Fibroblast of skin of left quadriceps (primary cell): ENCODE data around the gene LGI4.
A peak's percentile ranks its signal among the peaks of the same experiment; 100 is the strongest.
"Not testable (repeated sequence)": the region's sequence is repeated elsewhere in the genome, so short reads cannot be mapped to it uniquely, and the experiment has no call there.

Source experiments
- DNase-seq, 2 experiments: peaks; one replicate each; pipeline ENCODE4 v3.0.0-alpha.2; 2013; ENCODE audit warnings: low read depth in 2 of 2

LGI4 gene

DNA sequence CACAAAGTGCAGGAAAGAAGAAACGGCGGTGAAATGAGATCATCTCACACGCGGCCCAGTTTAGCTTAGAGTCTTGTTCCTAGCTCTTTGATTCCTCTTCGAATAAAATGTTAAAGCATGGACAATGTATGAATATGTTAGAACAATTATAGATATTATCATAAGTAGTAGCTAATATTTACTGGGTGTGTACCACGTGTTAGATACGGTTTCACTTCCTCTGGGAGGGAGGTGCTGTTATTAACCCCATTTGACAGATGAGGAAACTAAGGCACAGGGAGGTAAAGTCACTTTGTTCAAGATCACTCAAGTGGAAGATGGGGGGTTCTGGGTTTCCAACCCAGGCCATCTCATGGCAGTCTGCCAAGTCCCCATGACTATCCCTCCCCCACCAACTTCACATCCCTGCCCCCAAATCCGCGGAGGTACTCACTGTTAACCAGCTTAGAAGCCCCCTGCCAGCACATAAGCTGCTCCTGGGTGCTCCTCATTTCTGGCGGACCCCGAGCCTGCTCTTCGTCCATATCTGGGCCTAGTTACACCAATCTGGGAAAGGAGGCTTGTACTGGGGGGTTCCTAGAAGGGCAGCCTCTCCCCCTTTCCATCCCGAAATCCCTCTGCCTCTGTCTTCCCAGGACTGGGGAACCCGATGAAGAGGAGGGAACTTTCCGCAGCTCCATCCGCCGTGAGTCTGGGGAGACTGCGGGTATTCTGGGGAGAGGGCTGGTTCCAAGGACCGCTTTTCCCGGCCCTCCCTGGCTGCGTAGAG, 7.2 kb upstream of the LGI4 start:
- no peak for DNase-seq

DNA sequence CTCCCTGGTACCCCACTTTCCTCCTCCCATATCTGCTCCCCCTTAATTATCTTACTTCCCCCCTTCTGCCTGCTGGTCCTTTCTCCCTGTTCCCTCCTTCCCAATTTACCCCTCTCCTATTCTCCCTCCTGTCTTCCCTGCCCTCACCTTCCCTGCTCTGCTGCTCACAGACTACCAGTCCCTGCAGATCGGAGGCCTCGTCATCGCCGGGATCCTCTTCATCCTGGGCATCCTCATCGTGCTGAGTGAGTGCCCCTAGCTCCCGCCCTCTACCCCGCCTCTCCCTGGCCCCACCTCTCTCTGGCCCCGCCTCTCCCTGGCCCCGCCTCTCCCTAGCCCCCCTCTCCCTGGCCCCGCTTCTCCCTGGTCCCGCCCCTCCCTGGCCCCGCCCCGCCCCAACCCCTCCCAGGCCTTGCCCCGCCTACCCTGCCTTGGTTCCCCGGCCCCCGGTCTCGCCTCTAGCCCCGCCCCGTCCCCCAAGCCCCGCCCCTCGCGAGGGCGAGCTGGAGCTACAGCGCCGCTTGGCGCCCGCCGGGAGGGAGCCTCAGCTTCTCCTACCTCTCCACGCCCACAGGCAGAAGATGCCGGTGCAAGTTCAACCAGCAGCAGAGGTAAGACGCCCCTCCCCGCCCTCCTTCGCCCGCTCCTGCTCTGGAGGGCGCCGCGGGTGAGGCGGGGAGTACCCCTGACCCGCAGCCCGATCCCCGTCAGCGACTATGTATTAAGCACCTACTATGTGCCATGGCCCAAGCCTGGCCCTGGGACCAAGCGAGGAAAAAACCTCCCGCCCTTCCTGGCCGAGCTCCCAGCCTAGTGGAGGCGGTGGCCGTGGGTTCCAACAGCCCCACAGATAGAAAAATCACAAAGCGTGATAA, 6.3 kb upstream of the LGI4 start:
- DNase-seq: peak; percentile 72 to 73

DNA sequence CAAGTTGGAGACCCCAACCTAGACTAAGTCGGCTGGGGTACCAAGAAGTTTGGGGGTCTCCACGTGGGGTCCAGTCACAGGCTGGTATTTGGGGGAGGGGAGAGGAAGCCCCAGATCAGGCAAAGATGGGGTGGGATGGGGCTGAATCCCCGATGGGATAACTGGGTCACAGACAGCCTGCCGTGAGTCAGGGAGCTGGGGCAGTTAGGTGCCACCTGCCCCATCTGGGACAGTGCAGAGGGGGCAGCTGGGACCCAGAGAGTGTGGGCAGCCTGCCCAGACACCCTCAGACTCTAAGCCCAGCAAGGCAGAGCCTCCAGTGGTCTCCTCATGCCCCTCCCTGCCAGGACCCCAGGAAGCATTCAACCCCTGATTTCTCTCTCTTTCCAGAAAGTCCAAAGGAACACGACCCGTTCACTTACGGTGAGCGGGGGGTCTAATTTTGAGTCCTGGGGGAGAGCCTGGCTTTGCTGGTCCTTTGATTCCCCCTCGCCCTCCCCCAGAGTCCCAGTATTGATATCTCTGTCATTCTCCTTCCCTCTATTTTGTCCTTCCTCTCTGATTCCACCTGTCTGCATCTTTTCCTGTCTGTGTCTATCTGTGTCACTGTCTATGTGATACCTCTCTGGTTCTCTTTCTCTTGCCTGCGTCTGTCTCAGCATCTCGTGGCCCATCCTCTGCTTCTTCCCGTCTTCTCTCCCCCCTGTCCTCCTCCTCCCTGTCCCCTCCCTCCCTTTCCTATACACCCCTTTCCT, 5.5 kb upstream of the LGI4 start:
- no peak for DNase-seq

DNA sequence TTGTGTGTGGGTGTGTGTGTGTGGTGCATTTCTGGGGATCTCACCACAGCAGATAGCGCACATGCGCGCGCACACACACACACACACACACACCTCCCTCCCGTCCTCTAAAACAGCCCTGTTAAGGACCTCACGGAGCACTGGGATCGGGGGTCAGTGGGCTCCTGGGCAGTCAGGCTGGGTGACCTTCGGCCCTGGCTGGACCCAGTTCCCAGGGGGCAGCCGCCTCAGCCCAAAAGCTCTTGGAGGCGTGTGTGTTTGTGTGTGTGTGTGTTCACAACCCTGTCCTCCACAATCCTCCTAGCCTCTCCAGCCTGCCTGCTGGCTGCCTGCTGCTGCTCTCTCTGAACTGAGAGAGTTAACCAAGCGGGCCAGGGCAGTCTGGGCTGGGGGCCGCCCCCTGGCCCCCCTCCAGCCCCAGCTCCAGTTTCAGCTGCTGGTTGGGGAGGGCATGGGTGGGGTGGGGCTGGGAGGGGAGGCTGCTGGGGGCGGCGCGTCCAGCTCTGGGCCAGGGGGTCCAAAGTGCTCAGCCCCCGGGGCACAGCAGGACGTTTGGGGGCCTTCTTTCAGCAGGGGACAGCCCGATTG, 3.5 kb upstream of the LGI4 start, which contains the start of gene FXYD1:
FXYD1 (plus strand) TSS at position 520 of the 588 bp plus-strand sequence. CDS start 1,256 bp downstream, outside the sequence.
- DNase-seq: no peak

DNA sequence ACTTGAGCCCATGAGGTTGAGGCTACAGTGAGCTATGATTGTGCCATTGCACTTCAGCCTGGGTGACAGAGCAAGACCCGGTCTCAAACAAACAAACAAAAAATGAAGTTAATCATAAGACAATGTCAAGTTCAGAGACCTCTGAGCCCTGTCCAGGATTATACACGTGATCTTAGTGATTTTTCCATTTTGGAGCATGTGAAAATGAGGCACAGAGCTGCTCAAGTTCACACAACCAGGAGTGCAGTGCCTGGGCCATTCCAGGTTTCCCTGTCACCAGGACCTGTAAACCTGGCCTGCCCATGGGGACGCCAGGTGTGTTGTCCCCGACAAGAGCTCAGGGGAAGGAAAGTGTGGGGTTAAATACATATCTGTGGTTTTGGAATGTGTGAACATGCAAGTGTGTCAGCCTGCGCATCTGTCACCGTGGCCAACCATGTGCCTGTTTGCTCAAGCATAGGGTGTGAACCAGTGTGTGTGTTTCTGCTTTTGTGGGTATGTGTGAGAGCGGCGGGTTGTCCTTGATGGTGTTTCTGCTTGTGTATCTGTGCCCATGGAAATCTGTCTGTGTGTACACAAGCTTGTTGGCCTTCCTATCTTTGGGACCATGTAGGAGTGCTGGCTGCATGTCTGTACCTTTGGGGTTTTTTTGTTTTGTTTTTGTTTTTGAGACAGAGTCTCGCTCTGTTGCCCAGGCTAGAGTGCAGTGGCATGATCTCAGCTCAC, 2.3 kb upstream of the LGI4 start:
- no peak for DNase-seq

DNA sequence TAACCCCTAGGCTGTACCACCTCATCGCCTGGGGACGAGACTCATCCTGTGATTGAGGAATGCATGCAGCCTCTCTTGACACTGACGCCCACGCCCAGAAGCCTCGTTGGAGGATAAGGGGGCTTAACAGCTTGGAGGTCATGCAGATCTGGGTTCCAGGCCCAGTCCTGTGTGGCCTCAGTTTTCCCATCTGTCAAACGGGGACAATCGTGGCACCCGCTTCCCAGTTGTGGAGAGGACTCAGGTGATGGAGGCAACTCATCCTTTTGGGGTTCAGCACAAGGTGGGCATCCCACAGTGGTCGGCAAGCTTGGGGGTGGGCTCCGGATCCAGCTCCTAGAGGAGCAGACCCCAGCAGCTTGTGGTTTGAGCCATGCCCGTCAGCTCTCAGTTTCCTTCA, 1.4 kb upstream of the LGI4 start:
- DNase-seq: no peak

DNA sequence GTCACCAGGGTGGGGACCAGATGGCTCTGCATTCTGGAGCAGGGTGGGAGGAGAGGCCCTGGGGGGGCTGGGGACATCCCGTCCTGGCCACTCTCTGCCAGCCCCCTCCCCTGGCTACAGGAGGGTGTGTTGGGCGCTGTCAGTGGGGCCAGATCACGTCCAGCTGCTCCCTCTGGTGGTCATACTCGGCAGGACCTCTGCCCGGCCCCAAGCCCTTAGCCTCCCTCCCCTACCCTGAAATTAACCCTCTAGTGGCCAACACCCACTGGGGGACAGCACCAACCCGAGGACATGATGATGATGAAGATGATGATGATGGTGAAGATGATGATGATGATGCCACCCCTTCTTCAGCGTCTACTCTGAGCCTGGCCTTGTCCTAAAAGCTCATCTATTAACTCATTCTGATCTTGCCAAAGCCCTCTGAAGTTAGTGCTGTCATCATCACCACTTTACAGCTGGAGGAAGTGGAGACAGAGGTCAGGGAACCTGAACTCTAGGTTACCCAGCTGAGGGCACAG, 590 bp upstream of the LGI4 start:
- DNase-seq: peak in 1 of 2 experiments; percentile 18

DNA sequence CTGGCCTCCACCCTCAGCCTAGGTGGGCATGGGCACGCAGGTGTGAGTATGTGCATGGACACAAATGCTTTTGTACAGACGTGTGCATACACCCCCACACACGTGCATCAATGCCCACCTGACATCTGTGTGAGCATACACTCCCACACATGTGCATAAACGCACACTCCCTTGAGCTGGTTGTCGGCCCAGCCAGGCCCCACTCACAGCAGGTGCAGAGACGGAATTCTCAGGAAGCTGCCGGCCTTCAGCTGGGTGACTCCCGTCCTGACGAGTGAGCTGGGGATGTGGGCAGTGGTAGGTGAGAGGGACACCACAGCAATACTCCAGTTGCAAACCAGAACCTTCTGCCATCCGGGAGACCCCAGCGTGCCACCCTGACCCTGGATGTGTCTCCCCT, 1.0 kb downstream of the LGI4 start:
- no peak for DNase-seq

DNA sequence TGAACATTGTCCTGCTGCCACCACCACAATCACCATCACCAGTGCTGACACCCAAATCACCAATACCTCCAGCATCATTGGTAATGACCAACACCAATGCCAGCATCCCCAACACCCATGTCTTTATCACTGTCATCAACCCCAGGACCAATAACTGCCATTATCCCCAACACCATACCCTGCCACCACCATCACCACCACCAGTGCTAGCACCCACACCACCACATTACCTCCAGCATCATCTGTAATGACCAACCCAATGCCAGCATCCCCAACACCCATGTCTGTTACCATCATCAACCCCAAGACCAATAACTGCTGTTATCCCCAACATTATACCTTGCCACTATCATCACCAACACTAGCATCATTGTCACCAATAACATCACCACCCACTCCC, 2.6 kb downstream of the LGI4 start:
- DNase-seq: no peak

DNA sequence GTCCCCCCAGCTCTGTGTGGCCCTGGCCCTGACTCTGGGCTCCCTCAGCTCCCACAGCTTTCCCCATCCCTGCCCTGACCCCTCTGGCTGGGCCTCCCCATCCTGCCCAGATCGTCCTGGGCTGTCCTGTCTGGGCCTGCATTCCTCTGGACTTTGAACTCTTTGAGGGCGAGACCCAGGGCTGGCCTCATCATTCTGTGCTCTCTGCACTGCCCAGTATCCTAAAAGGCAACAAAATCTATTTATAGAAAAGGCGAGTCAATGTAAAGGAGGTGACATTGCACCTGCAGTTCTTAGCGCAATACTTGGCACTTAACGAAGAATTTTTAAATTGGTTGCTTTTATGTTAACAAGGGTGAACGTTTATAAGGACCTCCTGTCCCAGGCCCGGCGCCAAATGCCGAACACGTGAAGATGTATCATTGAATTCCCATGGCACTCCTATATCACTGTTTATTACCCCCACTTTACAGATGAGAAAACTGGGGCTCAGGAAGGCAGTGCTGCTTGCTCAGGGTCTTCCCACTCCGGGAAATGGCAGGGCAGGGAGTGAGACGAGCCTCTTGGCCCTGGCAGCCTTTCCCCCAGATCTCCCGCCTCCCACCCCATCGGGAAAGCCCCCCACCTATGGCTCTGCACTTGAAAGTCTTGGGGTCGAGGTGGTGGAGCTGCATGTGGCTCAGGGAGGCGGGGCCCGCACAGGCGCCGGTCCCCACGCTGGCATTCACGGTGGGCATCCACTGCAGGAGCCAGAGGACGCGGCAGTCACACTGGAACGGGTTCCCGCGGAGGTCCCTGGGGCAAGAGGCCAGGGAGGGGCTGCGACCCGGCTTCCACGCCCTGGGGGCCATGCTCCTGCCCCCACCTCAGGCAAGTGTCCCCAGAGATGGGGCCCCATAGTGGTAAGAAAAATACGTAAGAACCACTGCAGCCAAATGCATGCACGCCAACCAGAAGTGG, 3.8 kb downstream of the LGI4 start:
- no peak for DNase-seq

DNA sequence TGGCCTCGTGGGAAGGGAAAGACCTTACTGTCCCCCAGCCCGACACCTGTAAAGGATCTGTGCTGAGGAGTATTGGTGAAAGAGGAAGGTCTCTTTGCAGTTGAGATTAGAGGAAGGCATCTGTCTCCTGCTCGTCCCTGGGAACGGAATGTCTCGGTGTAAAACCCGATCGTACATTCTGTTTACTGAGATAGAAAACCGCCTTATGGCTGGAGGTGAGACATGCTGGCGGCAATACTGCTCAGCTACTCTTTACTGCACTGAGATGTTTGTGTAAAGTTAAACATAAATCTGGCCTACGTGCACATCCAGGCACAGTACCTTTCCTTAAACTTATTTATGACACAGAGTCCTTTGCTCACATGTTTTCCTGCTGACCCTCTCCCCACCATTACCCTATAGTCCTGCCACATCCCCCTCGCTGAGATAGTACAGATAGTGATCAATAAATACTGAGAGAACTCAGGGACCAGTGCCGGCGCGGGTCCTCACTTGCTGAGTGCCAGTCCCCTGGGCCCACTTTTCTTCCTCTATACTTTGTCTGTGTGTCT, 5.1 kb downstream of the LGI4 start:
- not testable (repeated sequence) for DNase-seq

DNA sequence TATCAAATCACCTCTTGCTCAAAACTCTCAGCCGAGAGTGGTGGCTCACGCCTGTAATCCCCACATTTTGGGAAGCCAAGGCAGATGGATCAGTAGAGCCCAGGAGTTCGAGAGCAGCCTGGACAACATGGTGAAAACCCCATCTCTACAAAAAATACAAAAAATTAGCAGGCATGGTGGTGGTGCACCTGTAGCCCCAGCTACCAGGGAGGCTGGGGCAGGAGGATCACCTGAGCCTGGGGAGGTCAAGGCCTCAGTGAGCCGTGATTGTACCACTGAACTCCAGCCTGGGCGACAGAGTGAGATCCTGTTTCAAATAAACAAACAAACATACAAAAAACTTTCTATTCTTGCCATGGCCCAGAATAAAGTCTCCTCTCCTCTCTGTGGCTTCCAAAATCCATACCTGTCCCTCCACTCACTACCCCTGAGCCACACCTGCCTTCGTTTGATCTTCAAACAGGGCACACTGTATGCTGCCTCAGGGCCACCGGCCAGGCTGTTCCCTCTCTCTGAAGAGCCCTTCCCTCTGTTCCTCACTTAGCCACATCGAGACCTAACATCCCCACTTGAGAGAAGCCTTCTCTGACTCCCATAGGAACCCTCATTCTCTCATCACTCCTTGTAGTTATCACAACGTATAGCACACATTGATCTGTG, 6.3 kb downstream of the LGI4 start:
- DNase-seq: no peak

DNA sequence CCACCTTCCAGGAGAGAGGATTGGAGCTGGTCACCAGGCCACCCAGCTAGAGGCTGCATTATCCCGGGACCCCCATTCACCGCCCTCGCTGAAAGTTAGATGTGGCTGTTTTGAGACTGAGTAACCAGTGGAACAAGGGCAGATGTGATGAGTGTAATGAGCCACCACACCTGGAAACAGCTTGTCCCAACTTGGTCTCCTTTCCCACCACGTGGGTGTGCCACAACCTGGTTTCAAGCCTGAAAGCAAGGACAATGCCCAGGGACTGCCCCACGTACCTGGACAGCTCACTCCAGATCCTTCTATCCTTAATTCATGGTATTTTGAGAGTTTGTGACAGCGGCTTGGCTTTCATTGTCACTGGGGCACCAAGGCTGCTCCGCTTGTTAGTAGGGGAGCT, 7.0 kb downstream of the LGI4 start:
- DNase-seq: no peak

DNA sequence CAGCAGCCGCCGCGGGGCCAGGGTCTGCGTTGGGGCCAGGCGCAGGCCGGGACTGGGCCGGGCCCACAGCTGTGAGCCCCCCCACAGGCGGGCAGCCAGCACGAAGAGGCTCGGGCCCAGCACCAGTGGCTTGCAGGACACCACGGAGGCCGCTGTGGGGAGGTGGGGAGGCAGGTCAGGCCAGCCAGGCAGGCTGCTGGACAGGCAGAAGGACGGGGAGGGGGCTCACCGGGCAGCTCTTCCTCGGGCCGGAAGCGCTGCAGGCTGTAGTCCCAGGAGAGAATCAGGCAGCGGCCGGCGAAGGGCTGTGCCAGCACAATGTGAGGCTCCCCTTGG, 8.3 kb downstream of the LGI4 start:
- no peak for DNase-seq

DNA sequence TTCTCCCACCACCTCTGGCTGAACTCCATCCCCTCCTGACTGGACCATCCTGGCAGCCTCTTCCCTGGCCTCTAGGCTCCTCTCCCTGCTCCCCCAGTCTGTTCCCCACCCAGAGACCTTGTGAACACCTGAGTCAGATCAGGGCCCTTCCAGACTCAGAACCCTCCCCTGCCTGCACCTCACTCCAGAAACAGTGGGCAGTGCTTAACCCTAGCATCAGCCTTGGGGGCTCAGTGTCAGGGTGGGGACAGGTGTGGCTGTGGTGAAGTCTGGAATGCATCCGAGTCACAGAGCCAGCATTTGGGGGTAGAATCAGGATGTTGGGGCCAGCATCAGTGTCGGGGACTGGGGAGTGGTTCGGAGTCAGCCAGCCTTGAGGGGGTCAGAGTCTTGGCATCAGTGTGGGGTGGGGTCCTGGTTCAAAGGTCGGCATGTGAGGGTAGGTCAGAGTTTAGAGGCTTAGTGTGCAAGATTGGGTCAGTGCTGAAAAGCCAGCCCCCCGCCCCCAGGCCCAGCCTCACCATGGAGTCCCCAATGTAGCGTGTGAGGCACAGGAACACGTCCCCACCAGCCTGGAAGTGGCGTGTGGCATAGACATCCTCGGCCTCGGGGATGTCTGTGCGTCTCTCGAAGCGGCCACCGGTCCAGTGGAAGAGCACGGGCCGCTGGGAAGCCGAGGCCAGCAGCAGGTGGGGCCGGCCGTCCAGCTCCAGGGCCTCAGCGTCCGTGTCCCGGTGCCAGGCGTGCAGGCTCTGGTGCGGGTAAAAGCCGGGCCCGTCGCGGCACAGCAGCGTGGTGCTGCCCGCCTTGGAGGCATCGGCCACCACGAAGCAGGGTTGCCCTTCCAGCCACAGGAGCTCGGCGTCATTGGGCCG, 8.9 kb downstream of the LGI4 start:
- DNase-seq: no peak

DNA sequence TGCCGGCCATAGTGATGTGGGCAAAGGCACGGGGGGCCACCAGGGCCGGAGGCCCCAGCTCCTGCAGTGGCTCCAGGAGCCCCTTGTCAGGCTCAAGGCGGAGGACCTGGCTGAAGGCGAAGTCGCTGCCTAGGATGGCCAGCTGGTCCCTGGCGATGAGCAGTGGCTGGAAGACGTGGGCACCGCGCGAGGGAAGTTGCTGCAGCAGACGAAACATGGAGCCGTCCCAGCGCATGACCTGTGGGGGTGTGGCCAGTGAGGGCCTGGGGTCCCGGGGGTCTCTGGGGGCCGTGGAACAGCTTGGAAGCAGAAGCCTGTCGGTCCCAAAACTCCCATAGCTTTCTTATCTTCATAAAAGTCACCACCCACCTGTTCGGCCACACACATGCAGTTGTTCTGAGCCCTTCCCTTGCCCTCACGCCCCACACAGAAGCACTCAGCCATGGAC, 9.6 kb downstream of the LGI4 start:
- DNase-seq: no peak

DNA sequence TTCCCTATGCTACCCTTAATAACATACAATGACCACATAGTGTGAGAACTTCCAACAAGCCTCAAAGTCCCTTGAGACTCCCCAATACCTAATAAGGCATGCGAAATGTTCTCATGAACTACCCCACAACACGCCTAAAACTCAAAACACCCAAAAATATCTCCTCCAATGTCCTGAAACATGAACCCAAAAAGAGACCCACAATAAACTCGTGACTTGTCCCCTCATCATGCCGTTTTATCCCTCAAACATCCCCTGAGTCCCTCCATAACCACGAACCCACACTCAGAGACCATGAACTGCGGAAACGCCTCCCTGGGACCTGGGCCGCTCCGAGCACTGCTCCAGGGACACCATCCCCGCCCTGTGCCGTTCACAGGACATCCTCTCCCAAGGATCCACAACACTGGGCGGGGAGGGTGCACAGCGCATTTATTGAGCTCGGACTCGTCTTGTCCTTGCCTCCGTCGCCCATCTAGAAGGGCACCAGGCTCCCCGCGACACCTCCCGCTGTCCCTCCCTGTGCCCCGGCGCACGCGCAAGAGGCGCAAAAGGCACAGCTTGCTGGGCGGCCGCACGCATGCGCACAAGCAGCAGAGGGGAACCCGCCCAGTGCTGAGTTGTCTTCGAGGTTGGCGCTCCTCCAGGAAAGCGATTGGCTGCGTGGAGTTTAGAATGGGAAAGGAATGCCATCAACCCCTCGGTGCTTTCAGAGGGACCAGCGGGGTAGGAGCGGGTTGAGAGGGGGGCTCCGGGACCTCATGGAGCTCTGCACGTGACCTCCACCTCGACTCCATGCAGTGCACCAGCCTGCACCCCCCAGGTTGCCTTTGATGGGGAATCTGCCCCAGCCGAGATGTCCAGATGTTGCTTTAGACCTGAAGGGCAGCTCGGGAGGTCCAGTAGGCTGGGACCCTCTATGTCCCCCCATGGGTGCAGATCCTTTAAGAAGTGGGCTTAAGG, 10.5 kb downstream of the LGI4 start:
- DNase-seq: peak; percentile 86 to 90
